Endometrial microvascular endothelial cells (primary cell): ENCODE measurements around the gene HMOX1. TPM values are rescaled to one million over a fixed set of nuclear protein-coding genes. Genes with fewer than 3 reads are reported as not detected.

ENCODE experiments used
- in situ Hi-C: cut with HindIII; loops from 2 replicates; pipeline ENCODE4 v1.10.0; 2017; ENCODE audit warnings: low sequenced_read_pairs, low pct_unique_long_range_greater_than_20kb; ENCODE audit errors: inconsistent ontology term
- total RNA-seq: library from RNA; depleted of rRNA; stranded (reverse); fragments of >200 nt; gene quantifications from one replicate; pipeline ENCODE4 v1.2.3, GENCODE V29; 2015; ENCODE audit errors: inconsistent ontology term

HMOX1 gene
- total RNA-seq, 1 donor from 2014 or later, result 67.7 TPM

DNA sequence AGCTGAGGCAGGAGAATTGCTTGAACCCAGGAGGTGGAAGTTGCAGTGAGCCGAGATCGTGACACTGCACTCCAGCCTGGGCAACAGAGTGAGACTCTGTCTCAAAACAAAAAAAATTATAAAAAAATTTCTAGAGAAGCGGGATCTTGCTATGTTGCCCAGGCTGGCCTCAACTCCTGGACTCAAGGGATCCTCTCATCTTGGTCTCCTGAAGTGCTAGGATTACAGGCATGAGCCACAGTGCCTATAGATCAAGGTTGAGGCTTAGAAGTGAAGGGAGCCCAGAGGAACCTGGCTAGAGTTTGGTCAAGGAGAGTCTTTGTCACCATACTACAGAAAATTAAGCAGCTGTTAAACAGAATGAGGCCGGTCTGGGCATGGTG lies 17.7 kb downstream of the HMOX1 start:
- in situ Hi-C loops, result no loop called here

DNA sequence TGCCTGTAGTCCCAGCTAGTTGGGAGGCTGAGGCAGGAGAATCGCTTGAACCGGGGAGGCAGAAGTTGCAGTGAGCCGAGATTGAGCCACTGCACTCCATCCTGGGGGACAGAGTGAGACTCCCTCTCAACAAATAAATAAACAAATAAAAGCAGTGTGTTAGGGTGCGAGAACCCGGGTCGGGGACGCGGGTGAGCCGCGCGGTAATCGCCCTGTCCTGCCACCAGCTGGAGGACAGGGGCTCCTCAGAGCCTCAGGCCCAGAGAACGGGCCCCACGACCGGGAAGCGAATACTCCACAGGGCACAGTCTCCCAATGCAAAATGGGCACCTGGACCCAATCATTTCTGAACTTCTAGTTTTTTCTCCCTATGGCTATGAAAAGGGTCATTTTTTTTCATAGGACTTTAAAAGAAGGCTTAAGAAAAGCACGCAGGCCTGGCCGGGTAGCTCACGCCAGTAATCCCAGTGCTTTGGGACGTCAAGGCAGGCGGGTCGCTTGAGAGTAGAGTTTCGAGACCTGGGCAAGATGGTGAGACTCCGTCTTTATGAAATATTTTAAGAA lies 18.3 kb downstream of the HMOX1 start:
- in situ Hi-C loops, result no loop called here

GRCh38 chr22:35399678-35400500 lies 19.0 kb downstream of the HMOX1 start, which contains the start of gene MCM5:
Gene MCM5 (plus strand): TSS chr22:35400140. CDS start chr22:35400439, 299 bp downstream.
- in situ Hi-C loops, result no loop called here

DNA sequence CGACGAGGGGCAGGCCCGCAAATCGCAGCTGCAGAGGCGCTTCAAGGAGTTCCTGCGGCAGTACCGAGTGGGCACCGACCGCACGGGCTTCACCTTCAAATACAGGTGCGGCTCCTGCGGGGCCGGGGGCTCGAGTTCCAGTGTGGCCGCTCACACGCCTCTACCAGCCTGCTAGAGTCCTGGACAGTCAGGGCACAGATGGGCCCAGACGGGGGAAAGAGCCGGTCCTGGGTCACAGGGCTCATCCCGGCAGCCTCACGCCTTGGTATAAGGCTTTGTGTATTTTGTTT lies 19.6 kb downstream of the HMOX1 start:
- in situ Hi-C loops, result no loop called here

DNA sequence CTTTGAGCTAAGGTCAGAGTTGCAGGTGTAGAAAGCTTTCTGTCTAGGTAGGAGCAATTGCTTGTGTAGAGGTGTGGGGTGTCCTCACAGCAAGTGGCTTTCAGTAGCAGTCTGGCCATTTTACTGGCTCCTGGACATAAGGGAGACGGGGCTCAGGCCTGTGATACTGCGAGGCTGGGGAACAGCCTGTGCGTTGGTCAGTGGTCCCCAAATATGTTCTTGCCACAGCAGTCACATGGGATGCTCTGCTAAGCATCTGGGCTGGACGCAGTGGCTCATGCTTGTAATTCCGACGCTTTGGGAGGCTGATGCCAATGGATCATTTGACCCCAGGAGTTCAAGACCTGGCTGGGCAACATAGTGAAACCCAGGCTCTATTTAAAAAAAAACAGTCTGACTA lies 21.0 kb downstream of the HMOX1 start:
- in situ Hi-C loops, result no loop called here

DNA sequence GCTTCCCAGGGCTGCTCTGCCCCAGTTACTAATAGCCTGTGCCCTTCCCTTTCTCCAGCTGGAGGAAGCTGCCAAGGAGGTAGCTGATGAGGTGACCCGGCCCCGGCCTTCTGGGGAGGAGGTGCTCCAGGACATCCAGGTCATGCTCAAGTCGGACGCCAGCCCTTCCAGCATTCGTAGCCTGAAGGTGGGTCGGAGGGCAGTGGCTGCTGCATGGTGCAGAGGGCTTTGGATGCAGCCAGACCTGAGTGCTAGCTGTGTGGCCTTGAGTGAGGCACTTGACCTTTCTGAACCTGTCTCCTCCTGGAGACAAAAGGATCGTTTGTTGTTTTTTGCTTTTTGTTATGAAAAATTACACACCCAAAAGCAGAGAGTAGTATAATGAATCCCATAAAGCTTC lies 22.5 kb downstream of the HMOX1 start:
- in situ Hi-C loops, result no loop called here

DNA sequence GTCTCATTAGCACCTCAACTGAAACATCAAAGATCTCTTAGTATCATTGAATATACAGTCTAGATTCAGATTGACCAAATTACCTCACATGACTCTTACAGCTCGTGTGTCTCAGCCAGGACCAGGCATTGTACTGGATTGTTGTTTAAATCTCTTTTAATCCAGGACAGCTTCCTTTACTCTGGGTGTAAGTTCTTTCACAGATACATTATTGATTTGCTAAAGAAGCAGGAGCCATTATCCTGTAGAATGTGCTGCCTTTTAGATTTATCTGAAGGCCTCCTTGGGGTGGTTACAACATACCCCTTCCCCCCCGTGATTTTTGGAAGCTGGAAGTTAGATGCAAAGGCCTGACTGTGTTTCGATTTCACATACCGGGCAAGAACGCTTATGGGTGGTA lies 23.3 kb downstream of the HMOX1 start:
- in situ Hi-C loops, result no loop called here

GRCh38 chr22:35406443-35406842 lies 25.5 kb downstream of the HMOX1 start:
- in situ Hi-C loops, result no loop called here

GRCh38 chr22:35407362-35407761 lies 26.5 kb downstream of the HMOX1 start:
- in situ Hi-C loops, result no loop called here

- in situ Hi-C loops, result no loop called here
These were observed 29.1 kb downstream of the HMOX1 start for GRCh38 chr22:35409783-35410662.

DNA sequence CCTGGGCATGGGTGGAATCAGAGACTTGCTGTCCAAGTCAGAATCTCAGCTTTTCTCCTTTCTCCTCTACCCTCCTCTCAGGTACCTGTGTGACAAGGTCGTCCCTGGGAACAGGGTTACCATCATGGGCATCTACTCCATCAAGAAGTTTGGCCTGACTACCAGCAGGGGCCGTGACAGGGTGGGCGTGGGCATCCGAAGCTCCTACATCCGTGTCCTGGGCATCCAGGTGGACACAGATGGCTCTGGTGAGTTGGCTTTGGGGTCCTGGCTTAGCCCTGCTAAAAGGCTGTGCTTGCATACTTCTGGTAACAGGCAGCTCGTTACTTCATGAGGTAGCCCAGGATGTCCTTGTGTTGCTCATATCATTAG lies 29.8 kb downstream of the HMOX1 start:
- in situ Hi-C loops, result no loop called here

- in situ Hi-C loops, result no loop called here
These were observed 30.2 kb downstream of the HMOX1 start for GRCh38 chr22:35411102-35411501.

GRCh38 chr22:35413624-35414023 lies 32.7 kb downstream of the HMOX1 start:
- in situ Hi-C loops, result no loop called here

- in situ Hi-C loops, result no loop called here
These were observed 36.7 kb downstream of the HMOX1 start for GRCh38 chr22:35417606-35418005.

- in situ Hi-C loops, result no loop called here
These were observed 37.2 kb downstream of the HMOX1 start for GRCh38 chr22:35418088-35418487.

GRCh38 chr22:35418731-35419130 lies 37.8 kb downstream of the HMOX1 start:
- in situ Hi-C loops, result no loop called here

DNA sequence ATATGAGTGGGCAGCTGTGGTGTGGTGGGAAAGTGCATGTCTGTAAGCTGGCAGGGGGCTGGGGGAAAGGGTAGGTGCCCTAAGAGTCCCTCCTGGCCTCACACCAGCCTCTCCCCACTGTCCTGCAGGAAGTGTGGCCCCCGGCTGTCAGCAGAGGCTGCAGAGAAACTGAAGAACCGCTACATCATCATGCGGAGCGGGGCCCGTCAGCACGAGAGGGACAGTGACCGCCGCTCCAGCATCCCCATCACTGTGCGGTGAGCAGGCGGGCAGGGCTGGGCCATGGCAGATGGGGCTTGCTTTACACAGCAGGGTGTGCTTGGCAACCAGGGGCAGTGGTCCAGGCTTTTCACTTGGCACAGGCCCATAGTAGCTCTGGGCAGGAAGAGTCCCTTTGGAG lies 38.9 kb downstream of the HMOX1 start:
- in situ Hi-C loops, result no loop called here

DNA sequence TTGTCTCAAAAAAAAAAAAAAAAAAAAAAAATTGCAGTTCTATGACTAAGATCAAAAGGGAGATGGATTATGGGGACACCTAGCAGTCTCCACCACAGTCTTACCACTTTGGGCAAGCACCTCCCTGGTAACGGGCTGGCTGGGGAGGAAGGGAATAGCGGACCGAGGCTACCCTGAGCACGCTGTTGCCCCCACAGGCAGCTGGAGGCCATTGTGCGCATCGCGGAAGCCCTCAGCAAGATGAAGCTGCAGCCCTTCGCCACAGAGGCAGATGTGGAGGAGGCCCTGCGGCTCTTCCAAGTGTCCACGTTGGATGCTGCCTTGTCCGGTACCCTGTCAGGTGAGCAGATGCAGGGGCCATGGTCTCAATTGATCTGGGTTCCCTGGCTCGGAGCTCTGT lies 40.2 kb downstream of the HMOX1 start:
- in situ Hi-C loops, result no loop called here

DNA sequence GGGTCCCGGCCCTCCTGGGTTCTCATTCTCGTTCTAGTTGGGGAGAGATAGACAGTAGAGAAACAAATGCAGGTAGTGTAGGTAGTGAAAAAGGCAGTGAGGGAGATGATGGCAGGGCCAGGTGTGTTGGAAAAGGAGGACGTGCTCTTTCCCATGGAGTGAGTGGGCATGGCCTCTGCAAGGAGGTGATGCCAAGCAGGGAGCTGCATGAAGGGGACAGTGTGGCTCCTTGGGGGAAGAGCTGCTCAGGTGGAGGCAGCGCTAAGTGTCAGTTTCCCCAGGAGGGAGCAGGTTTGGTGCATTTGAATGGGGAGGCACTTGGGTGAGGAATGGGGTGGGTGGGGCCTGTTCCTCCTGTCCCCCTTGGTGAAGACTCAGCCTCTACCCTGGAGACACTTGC lies 41.2 kb downstream of the HMOX1 start:
- in situ Hi-C loops, result no loop called here

DNA sequence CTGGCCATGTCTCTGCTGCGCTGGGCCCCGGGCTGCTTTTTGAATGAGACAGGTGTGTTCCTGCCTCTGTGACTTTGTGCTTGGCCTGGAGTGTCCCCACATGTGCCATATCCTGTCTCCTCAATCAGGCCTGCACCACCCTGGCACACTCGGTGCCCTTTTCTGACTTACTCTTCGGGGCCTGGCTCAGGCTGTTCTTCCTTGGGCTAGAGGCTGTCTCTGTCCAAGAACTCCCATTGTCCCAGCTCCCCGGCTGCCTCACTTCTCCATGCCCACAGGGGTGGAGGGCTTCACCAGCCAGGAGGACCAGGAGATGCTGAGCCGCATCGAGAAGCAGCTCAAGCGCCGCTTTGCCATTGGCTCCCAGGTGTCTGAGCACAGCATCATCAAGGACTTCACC lies 42.0 kb downstream of the HMOX1 start:
- in situ Hi-C loops, result no loop called here
